Fibroblast of skin of abdomen (primary cell): ENCODE data around the gene QSOX1.

Experiments
- DNase-seq: peaks from one replicate; pipeline ENCODE4 v3.0.0-alpha.2; 2013

QSOX1 gene

DNA sequence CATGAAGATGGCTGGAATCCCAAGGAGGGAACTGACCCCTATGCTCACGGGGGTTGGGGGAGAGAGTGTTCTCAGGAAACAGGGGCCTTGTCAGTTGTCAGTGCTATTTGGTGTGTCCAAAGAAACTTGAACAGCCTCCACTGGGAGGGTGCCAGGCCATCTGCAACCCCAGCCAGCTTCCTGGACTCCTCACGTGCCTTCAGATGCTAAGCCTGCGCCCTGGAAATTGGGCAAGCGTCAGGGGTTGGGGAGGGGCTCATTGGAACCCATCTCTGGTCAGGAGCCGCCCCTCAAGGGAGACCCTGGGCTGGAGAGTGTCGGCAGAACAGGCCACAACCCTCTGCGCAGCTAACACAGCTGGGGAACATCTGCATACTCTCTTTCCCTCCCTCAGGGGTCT, 62.3 kb downstream of the QSOX1 start:
- DNase-seq: no peak

DNA sequence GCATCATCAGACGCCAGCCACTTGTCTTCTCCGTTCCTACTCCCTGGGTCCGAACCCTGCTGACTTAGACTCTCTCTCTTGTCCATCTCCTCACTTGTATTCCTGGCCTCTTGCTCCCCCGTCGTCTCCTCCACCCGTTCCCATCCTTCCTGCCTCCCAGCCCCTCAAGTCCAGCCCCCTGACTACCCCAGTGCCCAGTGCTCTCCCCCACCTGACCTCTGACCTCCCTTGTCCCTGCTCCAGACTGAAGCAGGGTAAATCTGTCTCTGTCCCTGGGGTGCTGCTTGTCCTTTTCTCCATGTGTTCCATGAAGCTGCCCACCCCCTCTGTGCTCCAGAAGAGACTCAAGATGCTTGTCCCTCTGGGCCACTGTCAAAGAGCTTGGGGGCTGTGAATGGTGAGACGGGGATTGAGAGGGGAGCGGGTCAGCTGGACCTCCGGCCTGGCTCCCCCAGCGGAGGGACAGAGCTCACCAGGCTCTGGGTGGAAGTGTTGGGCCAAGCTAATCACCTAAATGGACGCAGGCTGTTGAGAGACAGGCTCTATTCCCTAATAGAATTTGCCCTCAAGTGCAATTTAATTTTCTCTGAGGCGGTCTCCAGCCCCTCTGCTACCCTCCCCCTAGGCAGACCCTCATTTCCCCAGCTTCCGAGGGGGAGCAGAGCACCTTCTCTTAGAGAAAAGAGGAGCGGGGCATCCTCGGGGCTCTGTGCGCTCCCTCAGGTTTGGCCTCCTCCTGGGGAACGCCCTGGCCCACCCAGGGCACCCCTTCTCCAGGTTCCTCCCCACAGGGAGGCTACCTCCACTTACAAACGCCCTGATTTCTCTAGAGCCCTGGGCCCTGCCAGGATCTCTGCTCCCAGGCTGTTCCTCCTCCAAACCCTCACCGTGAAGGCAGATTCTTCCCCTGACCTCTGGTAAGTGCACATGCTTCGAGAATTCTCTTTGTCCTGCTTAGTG, 64.4 kb downstream of the QSOX1 start:
- DNase-seq: no peak

DNA sequence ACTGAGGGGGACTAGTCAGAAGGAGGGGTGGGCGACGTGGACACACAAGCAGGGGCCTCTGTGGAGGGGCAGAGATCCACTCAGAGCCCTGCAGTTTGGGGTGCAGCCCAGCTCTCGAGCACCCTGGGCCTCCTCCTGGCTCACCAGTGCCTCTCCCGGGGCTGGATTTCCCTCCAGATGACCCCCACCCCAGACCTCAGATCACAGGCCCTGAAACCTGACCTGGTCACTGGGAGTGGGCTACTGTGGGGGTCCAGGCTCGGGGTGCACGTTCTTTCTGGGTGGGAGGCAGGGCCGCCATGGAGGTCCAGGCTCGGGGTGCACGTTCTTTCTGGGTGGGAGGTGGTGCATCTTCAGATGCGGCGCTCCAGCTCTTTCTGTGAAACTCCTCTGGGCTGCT, 65.1 kb downstream of the QSOX1 start:
- DNase-seq: no peak

DNA sequence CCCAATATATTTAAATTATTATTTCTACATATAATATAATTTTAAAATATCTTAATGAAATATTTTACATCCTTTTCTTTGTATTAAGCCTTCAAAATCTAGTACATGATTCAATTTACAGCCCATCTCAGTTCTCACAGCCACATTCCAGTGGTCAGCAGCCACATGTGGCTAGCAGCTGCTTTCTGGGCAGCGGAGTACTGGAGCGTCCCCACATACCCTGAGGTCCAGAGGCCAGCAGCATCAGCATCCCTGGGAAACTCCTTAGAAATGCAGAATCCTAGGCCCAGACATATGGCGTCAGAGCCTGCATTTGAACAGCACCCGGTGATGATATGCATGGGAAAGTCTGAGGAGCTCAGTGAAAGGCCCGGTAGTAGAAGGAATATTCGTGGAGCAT, 66.8 kb downstream of the QSOX1 start:
- DNase-seq: peak; percentile 52

DNA sequence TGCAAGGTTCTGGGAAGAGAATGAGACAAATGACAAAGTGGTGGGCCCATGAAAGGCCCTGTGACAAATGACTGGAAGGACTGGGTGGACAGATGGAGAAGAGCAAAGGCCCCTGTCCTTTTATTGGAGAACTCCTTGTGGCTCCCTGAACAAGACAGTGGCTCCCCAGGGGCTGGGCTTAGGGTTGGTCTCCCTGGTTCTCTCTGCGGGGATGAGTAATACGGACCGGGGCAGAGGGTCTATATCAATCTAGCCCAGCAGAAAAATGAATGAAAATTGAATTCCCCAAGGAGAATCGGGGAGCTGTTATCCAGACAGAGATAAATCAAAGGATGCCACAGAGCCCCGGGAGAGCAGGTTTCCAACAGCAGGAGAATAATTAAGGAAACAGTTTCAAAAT, 70.2 kb downstream of the QSOX1 start:
- no peak for DNase-seq

DNA sequence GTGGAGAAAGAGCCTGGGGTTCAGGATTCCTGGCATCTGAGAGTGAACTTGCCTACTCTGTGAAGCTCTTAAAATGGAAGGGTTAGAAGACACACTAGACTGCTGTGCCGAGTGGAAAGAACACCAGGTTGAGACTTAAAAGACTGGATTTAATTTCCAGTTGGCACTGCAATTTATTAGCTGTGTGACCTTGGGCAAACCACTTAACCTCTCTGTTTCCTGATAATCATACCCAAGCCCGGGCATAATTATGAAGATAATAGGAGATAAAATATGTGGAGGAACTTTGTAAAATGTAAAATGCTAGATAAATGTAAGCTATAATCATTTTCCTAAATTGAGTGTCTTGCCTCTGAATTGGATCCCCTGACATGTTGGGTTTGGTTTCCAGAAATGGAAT, 70.7 kb downstream of the QSOX1 start:
- DNase-seq: no peak

DNA sequence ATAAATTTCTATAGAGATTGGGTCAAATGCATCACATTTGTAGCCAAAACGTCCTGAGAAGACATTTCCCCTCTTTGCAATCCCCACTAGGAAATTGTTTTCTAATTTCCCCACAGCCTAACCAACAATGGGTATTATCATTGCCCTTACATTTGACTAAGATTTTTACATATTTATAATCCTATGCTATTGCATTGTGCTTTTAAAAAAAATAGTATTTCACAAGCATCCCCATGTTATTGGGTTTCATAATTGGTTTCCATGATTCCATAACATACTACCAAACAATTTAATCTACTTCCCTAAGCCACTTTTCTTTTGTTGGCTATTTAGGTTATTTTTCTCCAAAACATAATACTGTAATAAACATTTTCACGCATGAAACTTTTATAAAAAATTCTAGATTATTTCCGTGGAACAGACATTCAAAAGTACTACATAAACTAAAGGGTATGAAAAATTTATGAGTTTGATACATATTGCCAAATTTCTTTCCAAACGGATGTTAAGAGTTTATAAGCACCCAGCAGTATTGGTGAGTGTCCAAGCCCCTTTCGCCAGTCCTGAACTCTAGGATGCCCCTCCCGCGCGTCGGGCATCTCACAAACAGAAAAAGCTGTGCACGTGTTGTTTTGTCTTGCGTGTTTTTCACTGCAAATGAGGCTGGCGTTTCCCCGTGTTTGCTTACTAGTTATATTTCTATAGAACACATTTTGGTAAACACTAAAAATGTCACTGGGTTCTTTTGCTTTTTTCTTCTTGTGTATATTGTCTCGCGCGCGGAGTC, 73.4 kb downstream of the QSOX1 start:
- DNase-seq: no peak

DNA sequence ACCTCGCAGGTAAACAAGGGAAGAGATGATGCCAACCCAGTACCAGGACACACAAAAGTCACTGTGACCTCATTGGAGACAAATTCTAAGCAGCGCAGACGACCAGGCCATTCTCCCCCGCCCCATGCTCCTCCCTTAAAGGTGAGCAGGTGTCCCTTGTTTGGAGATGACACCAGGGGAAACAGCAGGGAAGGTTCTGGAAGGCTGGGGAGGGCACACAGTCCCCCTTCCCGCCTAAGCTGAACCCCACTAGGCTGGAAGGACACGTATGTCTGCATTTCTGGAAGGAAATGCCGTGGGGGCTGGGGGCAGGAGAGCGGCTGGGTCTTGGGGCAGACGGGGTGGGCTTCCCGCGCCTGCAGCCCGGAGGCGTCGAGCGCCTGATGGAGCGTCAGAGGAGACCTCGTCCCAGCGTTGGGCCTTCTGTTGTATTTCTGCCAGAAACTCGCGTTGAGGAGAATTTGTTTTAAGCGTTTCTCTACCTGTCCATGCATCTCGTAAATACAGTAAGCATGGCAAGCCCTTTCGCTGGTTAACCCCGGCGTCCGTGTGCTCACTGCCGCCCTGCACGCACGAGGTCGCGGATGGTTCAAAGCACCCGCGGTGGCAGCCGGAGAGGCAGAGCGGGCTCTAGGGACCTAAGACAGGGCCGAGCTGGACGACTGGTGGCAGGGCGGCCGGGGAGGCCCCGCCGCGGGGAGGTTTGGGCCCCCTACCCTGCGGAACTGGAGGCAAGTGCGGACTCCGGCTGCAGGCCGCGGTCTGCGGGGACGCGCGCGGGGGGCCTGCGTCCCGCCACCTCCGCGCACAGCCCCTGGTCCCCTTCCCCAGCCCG, 74.2 kb downstream of the QSOX1 start:
- DNase-seq: no peak

DNA sequence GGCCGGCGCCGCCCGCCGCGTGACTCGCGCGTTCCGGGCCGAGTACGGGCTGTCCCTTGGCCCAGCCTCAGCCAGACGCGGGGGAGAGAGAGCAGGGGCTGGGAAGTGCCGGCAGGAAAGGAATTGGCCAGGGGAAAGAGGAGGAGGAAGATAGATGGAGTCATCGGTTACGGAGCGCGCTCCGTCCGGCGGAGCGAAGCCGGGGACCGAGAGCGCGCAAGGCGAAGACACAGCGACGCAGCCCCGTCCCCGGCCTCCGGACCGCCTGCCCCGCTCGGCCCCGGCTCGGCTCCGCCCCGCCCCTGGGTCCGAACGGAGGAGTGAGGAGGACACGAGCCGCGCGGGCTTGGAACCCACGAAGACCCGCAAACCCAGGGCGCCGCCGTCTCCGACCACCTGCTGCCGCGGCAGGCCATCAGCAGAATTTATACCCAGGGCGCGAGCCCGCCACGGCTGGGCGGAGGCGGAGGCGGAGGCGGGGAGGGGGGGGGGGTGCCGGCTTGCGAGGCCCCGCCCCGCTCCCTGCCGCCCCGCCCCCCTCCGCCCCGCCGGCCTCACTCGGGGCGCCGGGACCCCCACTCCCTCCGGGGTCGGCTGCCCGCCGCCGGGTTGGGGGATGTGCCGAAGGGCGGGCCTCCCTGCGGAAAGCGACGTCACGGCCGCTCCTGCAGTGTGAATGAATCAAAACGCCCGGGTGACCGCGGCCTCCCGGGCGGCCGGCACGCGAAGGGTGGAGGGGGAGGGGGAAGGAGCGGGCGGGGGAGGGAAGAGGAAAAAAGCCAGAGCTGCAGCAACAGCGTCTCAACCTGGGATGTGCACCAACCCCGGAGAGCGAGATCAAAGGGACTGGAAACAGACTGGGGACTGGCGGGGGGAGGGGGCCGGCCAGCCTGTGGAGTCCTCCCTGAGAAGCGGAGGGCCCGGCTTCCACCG, 75.1 kb downstream of the QSOX1 start, which contains the start of gene LHX4:
Gene LHX4 (plus strand): TSS at position 782 of the 933 bp plus-strand sequence. CDS start 266 bp downstream, outside the sequence.
- DNase-seq: peak; percentile 16

DNA sequence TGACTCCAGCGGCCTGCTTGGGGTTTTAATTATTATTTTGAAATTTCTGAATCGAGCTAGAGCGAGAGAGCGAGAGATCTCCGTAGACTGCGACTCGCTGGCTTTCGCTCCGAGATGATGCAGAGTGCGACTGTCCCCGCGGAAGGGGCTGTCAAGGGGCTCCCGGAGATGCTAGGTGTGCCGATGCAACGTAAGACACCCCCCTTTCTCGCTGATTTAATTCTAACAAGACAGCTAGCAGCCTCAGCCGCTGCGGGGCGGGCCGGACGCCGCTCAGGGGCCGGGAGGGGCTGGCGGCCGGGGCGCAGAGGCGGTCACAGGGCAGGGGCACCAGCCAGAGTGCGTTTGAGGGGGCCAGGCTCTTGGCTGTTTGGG, 75.7 kb downstream of the QSOX1 start:
- DNase-seq: no peak

DNA sequence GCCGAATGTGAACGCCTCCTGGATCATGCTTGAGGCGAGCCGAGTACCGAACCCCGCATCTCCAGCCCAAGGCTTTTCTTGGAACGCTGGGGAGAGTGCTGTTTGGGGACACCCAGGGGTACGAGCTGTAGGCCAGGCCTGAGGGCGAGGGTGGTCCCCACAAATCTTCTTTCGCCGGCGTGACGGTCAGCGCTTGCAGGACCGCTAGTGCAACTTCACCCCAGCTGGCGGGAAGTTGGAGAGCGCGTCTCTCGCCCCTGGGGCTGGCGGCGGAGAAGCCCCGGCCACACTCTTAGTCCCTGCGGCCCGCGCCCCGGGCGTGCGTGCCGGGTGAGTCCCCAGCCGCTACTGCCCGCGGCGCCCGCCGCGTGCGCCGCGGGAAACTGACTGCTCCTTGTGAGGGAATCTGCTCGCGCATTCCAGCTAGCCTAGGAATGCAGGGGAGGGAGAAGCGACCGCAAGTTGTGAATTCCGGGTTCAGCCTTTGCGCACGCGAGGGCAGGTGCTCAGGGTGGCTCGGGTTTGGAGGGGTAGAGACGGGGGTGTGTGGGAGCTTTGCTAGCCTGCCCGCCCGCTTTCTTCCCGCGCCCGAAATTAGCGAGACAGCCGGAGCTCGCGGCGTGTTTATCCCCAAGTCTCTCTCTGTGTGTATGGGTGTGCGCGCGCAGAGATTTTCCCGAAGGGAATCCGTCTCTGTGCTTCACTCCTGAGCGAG, 76.3 kb downstream of the QSOX1 start:
- peak; percentile 58 for DNase-seq

DNA sequence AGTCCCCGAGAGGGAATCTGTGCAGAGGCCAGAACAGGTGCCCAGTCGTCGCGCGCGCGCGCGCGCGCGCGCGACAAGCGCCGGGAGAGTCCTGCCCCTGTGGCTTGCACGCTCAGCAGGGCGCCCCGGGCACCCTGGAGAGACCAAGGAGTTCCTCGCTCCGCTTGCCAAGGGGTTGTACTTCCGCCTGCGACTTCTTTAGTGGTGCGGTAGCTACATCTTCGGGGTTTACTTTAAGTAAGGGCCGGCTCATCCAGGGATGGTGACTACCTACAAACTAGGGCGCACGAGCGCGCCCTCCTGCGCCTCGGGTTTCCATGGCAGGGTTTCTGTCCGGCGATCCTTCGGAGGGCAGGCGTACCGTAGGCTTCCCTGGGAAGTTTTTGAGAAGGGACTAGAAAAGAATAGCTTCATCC, 76.8 kb downstream of the QSOX1 start:
- peak; percentile 11 for DNase-seq

DNA sequence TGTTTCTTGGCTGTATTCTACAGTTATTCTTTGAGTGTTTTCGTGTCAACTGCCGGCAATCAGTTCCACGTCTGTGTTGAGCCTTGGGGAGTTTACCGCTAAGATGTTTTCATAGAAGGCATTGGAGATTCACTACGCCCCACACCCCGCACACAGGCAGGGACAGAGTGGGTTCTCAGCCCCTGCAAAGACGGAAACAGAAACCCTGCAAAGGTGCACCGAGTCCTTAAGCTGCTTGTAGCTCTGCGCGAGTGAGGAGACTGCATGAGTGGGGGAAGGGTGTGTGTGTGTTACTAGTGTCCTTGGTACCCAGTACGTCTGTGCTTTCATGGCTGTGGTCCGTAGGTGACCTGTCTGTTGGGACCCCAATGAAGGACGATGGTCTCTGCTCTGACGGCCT, 77.3 kb downstream of the QSOX1 start:
- no peak for DNase-seq

DNA sequence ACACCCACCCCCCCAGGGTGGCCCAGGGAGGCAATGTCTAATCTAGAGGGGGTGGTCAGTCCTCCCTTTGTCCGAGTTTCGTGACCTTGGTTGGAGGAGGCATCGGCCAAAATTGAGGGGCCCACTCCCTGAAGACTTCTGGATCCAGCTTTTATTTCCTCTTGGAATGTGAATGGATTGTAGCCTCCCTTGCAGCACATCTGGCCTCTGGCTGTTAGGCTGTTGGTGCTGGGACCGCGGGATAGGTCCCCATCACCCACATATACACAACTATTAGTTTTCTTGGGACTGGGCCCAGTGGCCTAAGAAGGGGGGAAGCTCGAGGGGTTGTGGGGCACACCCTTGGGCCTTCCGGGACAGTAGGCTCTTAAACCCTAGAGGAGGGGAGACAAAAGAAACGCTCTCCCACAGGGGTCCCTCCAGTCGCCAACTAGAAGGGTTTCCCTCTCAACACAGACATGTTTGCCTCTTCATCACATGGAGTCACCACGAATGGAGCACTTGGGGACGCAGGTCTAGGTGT, 77.9 kb downstream of the QSOX1 start:
- no peak for DNase-seq

DNA sequence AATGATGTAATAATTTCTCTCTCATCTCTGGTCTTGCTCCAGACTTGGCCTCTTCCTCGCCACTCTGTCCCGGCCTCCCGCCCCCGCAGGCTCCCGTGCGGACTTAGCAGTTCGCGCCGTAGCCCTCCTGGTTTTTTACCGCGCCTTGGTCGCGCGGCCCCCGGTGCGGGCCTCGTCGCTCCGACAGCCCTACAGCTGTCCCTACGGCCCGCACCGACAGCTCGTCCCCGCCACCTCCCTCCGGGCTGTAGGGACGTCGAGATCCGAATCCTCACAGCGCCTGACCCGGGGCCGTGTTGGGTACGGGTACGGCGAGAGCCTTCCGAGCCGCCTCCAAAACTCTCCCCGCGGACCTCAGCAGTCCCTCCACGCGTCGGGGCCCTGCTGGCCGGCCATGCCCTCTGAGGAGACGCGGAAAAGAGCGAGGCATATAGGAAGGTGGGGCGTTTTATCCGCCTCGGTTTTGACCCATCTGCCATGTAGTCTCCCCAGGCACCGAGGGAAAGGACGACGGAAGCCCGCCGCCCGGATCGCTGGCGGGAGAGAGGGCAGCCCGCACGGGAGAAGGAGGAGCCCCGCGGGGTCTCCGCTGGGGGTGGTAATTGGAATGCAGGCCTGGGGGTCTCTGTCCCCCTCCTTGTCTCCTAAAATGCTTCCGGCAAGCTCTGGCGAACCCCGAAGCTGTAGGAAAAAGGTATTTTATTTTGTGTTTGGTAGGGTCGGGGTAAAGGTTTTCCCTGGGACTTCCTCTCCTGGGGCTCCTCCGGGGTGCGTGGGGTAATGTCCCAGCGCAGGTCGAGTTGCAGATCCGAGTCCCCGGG, 78.7 kb downstream of the QSOX1 start:
- no peak for DNase-seq

DNA sequence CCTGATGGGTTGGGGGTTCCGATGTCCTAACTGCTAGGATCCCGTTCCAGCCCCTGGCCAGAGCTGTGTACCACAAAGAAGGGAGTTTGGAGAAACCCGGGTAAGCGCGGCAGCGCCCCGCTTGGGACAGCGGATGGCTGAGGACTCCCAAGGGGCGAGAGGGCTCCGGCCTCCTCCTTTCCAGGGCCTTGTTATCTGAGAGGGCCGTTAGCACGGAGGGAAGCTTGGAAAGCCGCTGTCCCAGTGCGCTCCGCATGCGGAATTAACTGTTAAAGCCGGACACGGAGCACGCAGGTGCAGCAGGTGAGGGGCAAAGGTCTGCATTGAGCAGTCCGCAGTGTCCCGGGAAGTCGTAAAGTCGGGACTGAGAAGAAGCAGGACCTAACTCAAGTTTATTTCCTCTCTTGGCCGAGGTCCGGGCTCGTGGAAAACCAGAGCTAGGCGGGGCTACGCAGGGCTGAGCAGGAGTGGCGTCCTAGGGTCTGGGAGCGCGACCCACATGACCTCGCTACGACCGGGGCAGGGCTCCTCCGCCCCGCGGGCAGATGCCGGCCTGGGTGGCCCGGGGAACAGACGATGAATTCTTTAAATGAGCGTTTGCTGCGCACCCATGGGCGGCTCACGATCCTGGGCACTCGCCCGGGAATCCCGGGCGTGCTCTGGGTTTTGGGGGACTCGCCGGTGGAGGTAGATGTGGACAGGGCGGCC, 79.9 kb downstream of the QSOX1 start:
- no peak for DNase-seq

DNA sequence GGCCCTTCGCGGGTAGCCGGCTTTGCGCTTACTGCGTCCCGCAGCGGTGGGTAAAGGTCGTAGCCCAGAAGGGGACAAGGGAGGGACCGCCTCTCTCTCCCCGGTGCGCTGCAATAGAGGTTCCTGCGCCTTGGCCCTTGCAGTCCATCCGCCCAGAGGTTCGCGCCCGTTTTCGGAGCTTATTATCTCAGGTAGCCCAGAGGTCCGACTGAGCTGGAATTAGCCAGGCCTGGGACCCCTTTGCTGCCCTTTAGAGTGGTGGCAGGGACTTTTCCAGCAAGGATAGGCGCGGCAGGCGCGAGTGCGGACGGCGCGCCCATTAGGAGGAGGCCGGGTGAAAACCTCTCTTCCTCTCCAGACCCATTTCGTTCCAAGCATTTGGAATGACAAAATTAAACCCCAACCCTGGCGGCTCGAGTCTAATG, 80.4 kb downstream of the QSOX1 start:
- DNase-seq: no peak

DNA sequence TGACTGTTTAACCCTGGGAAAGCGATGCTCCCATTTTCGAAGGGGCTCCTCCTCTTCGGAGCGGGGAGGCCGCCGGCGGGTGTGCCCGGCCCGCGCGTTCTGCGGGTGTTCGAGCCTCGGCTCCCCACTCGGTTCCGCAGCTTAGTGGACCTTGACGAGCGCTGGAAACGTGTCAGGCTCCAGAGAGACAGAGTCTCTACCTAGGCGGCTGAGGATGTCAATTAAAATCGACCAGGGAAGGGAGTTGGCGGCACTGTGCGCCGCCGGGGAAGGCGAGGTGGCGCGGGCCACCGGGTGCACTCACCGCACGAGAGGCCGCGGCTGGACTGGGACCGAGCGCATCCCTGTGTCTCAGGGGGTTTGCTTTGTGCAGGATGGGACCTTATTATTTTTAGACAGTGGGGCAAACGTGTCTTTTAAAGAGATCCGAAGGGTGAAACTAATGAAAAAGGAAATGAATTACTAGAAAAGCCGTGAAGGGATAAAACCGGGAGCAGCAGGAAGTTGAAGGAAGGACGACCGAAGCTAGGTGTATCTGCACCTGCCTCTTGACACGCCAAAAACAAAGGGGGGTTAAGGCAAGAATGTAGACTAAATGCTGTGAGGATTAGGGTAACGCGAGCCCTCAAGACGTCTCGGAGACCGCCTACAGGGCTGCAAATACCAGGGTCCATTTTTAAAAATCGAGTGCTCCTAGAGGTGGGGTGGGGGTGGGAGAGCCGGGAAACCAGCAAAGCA, 81.0 kb downstream of the QSOX1 start:
- DNase-seq: no peak
